HCT116 (cell line): ENCODE data around the gene SPTBN1. TPM values are rescaled to one million over a fixed set of nuclear protein-coding genes. Genes with fewer than 3 reads are reported as not detected.
A peak's percentile ranks its signal among the peaks of the same experiment; 100 is the strongest.

Experiments
- ATAC-seq: fragments of 200-7000 bp; cut with Tn5 transposase; 2 replicates; pipeline ENCODE4 v1.9.1; 2020; ENCODE audit warnings: mild to moderate bottlenecking, moderate library complexity
- BruUV-seq: library from RNA; stranded (reverse); fragments of 400-500 nt; replicated peaks from 2 replicates; lab custom pipeline; 2021; lab: Mats Ljungman, UMichigan
- CTCF ChIA-PET: fragments of 300-600 bp; sonication (Branson Sonifier 250); formaldehyde crosslinking; loops from one replicate; lab custom pipeline; 2021; ENCODE audit warnings: antibody characterized with exemption; lab: Charles Lee
- POLR2A ChIA-PET: fragments of 300-600, 350-600 bp; sonication (Branson Sonifier 250); formaldehyde crosslinking; loops from one replicate; lab custom pipeline; 2021; ENCODE audit warnings: antibody characterized with exemption; lab: Charles Lee
- RAD21 ChIA-PET, 2 experiments: fragments of 300-600 bp; sonication (Branson Sonifier 250); formaldehyde crosslinking; loops; one replicate each; lab custom pipeline; 2023; ENCODE audit warnings: low total read pairs in 2 of 2; ENCODE audit not compliant: uncharacterized antibody in 2 of 2, unreplicated experiment in 2 of 2, low non-redundant PET in 1 of 2; lab: Charles Lee
- DNase-seq: peaks from one replicate; pipeline ENCODE4 v3.0.0-alpha.2; 2010; ENCODE audit warnings: low read depth, low spot score
- H2AFZ ChIP-seq: fragments of 200-600 bp; shearing (Covaris generic), sonication (generic); 2 replicates; pipeline ENCODE4 v1.6.1; 2017; ENCODE audit warnings: low read depth, mixed run types, mixed read lengths, antibody characterized with exemption, low read length; ENCODE audit not compliant: poor library complexity, severe bottlenecking
- H3K27ac ChIP-seq: 2 replicates; pipeline ENCODE4 v1.5.1; 2012; ENCODE audit warnings: low read depth, low read length
- H3K27me3 ChIP-seq: fragments of 200-600 bp; sonication (generic); 2 replicates; pipeline ENCODE4 v1.6.1; 2016; ENCODE audit warnings: mixed run types, low read length, mixed read lengths; ENCODE audit not compliant: insufficient read depth
- H3K36me3 ChIP-seq, 2 experiments: fragments of 200-500 bp in 1 of 2; fragments of 200-600 bp in 1 of 2; sonication (Bioruptor generic) in 1 of 2; sonication (generic) in 1 of 2; 2 replicates each; pipeline versions ENCODE4 v1.5.1 to v1.6.1; 2014 to 2016; ENCODE audit warnings: low read length in 2 of 2, inconsistent platforms in 1 of 2, mixed read lengths in 1 of 2, mixed run types in 1 of 2; ENCODE audit not compliant: insufficient read depth in 2 of 2, control insufficient read depth in 1 of 2
- H3K4me1 ChIP-seq, 2 experiments: fragments of 200-600 bp in 1 of 2; sonication (generic) in 1 of 2; 2 replicates each; pipeline versions ENCODE4 v1.5.1 to v1.6.1; 2012 to 2017; ENCODE audit warnings: low read length in 2 of 2, inconsistent platforms in 1 of 2, mild to moderate bottlenecking in 1 of 2, mixed read lengths in 1 of 2, mixed run types in 1 of 2, moderate library complexity in 1 of 2; ENCODE audit not compliant: insufficient read depth in 2 of 2, control insufficient read depth in 1 of 2
- H3K4me2 ChIP-seq: fragments of 200-600 bp; sonication (generic); 2 replicates; pipeline ENCODE4 v1.6.1; 2017; ENCODE audit warnings: mixed run types, low read length, mixed read lengths
- H3K4me3 ChIP-seq, 2 experiments: fragments of 200-600 bp in 1 of 2; sonication (generic) in 1 of 2; replicated peaks in 1 of 2; 2 replicates each; pipeline ENCODE4 v1.5.1; 2011 to 2016; ENCODE audit warnings: low read length in 2 of 2, control low read depth in 1 of 2, low read depth in 1 of 2, mild to moderate bottlenecking in 1 of 2, mixed read lengths in 1 of 2, mixed run types in 1 of 2
- H3K79me2 ChIP-seq: fragments of 200-600 bp; sonication (generic); 2 replicates; pipeline ENCODE4 v1.6.1; 2017; ENCODE audit warnings: mild to moderate bottlenecking, mixed run types, low read length, moderate library complexity, mixed read lengths; ENCODE audit not compliant: insufficient read depth
- H3K9ac ChIP-seq: fragments of 200-600 bp; sonication (generic); 2 replicates; pipeline ENCODE4 v1.6.1; 2016; ENCODE audit warnings: low read length, mixed read lengths
- H3K9me2 ChIP-seq: fragments of 200-600 bp; sonication (generic), shearing (Covaris generic); 2 replicates; pipeline ENCODE4 v1.6.1; 2017; ENCODE audit warnings: mixed run types, mild to moderate bottlenecking, moderate library complexity; ENCODE audit not compliant: insufficient read depth
- H3K9me3 ChIP-seq, 2 experiments: fragments of 200-500 bp in 1 of 2; fragments of 200-600 bp in 1 of 2; sonication (Bioruptor generic) in 1 of 2; sonication (generic) in 1 of 2; 2 replicates each; pipeline ENCODE4 v1.6.1; 2014 to 2017; ENCODE audit warnings: low read length in 2 of 2, mixed read lengths in 2 of 2, inconsistent platforms in 1 of 2, low read depth in 1 of 2, mild to moderate bottlenecking in 1 of 2, mixed run types in 1 of 2, moderate library complexity in 1 of 2; ENCODE audit not compliant: control insufficient read depth in 1 of 2, insufficient read depth in 1 of 2
- H4K20me1 ChIP-seq: fragments of 200-600 bp; sonication (generic), shearing (Covaris generic); 2 replicates; pipeline ENCODE4 v1.6.1; 2017; ENCODE audit warnings: mixed run types, mild to moderate bottlenecking, moderate library complexity; ENCODE audit not compliant: insufficient read depth
- CEBPB ChIP-seq: IDR thresholded peaks from 2 replicates; pipeline ENCODE4 v1.6.1; 2012; ENCODE audit warnings: low read depth
- EGR1 ChIP-seq: IDR thresholded peaks from 2 replicates; pipeline ENCODE4 v1.6.1; 2012; ENCODE audit warnings: low read depth
- EZH2 ChIP-seq: fragments of 200-600 bp; sonication (generic); IDR thresholded peaks from 2 replicates; pipeline ENCODE4 v1.6.1; 2017; ENCODE audit warnings: antibody characterized with exemption, mixed run types
- FOSL1 ChIP-seq: IDR thresholded peaks from 2 replicates; pipeline ENCODE4 v1.6.1; 2012; ENCODE audit warnings: low read depth
- JUND ChIP-seq: IDR thresholded peaks from 2 replicates; pipeline ENCODE4 v1.6.1; 2012
- POLR2AphosphoS5 ChIP-seq: IDR thresholded peaks from 2 replicates; pipeline ENCODE4 v1.6.1; 2011; ENCODE audit warnings: mild to moderate bottlenecking, low read depth, low read length, moderate library complexity
- RAD21 ChIP-seq: IDR thresholded peaks from 2 replicates; pipeline ENCODE4 v1.6.1; 2012; ENCODE audit warnings: low read depth, mild to moderate bottlenecking
- SIN3A ChIP-seq: IDR thresholded peaks from 2 replicates; pipeline ENCODE4 v1.6.1; 2012; ENCODE audit warnings: low read depth
- SRF ChIP-seq: IDR thresholded peaks from 2 replicates; pipeline ENCODE4 v1.6.1; 2012; ENCODE audit warnings: low read depth
- TCF7L2 ChIP-seq: IDR thresholded peaks from 2 replicates; pipeline ENCODE4 v1.7.0; 2011; ENCODE audit warnings: borderline replicate concordance, inconsistent platforms; ENCODE audit not compliant: insufficient read depth, insufficient read length; ENCODE audit errors: extremely low read depth
- YY1 ChIP-seq: IDR thresholded peaks from 2 replicates; pipeline ENCODE4 v1.6.1; 2011; ENCODE audit warnings: low read length, low read depth, moderate library complexity, mild to moderate bottlenecking; ENCODE audit not compliant: insufficient replicate concordance; ENCODE audit errors: extremely low read depth
- ZNF274 ChIP-seq: fragments of 200-500 bp; sonication (Bioruptor generic); IDR thresholded peaks from 2 replicates; pipeline ENCODE4 v1.6.1; 2014; ENCODE audit warnings: mild to moderate bottlenecking, low read depth, low read length, inconsistent platforms
- intact Hi-C: fragments of 100-400 bp; cut with micrococcal nuclease; formaldehyde crosslinking; loops from 2 replicates; pipeline ENCODE4 v1.10.0; 2022
- total RNA-seq: library from RNA; stranded (reverse); gene quantifications from one replicate; pipeline ENCODE4 v1.2.1, GENCODE V29; 2021; ENCODE audit not compliant: unreplicated experiment
- TF ChIP-seq, protein P1 (sequence below): IDR thresholded peaks from 2 replicates; pipeline ENCODE4 v1.6.1; 2011; ENCODE audit warnings: mild to moderate bottlenecking, low read length, moderate library complexity; ENCODE audit not compliant: insufficient replicate concordance; ENCODE audit errors: extremely low read depth
- TF ChIP-seq, protein P2 (sequence below): IDR thresholded peaks from 2 replicates; pipeline ENCODE4 v1.6.1; 2012
- TF ChIP-seq, protein P3 (sequence below): IDR thresholded peaks from 2 replicates; pipeline ENCODE4 v1.6.1; 2012; ENCODE audit warnings: low read depth

SPTBN1 gene
- total RNA-seq, 1 experiment from 2014 or later: 84.4 TPM

DNA sequence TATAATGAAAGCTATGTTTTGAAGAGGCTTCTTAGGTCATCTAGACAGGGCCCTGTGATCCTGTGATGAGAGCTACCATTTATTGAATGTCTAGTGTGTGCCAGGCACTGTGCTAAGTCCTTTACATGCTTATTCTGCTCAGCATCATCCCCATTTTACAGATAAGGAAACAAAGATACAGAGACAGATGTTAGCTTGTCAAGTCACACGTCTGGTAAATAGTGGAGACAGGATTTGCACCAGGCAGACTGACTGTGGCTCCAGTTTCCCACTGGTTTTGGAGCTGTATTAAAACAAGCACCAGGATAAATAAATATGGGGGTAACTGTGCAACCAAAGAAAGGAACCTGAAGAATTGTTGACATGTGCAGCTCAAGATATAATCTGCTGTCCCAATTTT lies 248.1 kb downstream of the SPTBN1 start:
- TF ChIP-seq EGR1 (no peak), ZNF274 (no peak), TCF7L2 (no peak), SRF (no peak), FOSL1 (no peak), EZH2 (no peak), CEBPB (no peak), SIN3A (no peak), YY1 (no peak), RAD21 (no peak), POLR2AphosphoS5 (no peak), JUND (no peak)
- TF ChIP-seq, protein P1, sequence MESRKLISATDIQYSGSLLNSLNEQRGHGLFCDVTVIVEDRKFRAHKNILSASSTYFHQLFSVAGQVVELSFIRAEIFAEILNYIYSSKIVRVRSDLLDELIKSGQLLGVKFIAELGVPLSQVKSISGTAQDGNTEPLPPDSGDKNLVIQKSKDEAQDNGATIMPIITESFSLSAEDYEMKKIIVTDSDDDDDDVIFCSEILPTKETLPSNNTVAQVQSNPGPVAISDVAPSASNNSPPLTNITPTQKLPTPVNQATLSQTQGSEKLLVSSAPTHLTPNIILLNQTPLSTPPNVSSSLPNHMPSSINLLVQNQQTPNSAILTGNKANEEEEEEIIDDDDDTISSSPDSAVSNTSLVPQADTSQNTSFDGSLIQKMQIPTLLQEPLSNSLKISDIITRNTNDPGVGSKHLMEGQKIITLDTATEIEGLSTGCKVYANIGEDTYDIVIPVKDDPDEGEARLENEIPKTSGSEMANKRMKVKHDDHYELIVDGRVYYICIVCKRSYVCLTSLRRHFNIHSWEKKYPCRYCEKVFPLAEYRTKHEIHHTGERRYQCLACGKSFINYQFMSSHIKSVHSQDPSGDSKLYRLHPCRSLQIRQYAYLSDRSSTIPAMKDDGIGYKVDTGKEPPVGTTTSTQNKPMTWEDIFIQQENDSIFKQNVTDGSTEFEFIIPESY: no peak
- TF ChIP-seq, protein P2, sequence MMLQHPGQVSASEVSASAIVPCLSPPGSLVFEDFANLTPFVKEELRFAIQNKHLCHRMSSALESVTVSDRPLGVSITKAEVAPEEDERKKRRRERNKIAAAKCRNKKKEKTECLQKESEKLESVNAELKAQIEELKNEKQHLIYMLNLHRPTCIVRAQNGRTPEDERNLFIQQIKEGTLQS: no peak
- TF ChIP-seq, protein P3, sequence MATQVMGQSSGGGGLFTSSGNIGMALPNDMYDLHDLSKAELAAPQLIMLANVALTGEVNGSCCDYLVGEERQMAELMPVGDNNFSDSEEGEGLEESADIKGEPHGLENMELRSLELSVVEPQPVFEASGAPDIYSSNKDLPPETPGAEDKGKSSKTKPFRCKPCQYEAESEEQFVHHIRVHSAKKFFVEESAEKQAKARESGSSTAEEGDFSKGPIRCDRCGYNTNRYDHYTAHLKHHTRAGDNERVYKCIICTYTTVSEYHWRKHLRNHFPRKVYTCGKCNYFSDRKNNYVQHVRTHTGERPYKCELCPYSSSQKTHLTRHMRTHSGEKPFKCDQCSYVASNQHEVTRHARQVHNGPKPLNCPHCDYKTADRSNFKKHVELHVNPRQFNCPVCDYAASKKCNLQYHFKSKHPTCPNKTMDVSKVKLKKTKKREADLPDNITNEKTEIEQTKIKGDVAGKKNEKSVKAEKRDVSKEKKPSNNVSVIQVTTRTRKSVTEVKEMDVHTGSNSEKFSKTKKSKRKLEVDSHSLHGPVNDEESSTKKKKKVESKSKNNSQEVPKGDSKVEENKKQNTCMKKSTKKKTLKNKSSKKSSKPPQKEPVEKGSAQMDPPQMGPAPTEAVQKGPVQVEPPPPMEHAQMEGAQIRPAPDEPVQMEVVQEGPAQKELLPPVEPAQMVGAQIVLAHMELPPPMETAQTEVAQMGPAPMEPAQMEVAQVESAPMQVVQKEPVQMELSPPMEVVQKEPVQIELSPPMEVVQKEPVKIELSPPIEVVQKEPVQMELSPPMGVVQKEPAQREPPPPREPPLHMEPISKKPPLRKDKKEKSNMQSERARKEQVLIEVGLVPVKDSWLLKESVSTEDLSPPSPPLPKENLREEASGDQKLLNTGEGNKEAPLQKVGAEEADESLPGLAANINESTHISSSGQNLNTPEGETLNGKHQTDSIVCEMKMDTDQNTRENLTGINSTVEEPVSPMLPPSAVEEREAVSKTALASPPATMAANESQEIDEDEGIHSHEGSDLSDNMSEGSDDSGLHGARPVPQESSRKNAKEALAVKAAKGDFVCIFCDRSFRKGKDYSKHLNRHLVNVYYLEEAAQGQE: no peak
- TF ChIP-seq, all 23 proteins: peak for 0
- RAD21 ChIA-PET: interaction anchor here (0.7 to 1.6 kb wide), 6 partner anchors 39 to 651 kb away, joined by 3 to 9 read pairs (median 3); no protein-coding TSS in a partner anchor
- Histone ChIP-seq H3K4me3 (no peak overlapping the region), H3K27me3 (no peaks in the 10 kb centered on the region), H3K79me2 (no peaks in the 10 kb centered on the region), H3K4me2 (no peak overlapping the region), H3K27ac (no peak overlapping the region), H3K9me2 (no peaks in the 10 kb centered on the region), H2AFZ (peak overlapping the region; percentile 82), H3K36me3 (no peaks in the 10 kb centered on the region), H3K9ac (no peak overlapping the region), H3K9me3 (no peaks in the 10 kb centered on the region), H4K20me1 (no peaks in the 10 kb centered on the region), H3K4me1 (no peaks in the 10 kb centered on the region)
- DNase-seq: no peak
- BruUV-seq: no TSS peak
- ATAC-seq: 0 out of 2 replicates have a peak, but pooled peaks have one; percentile 17
- POLR2A ChIA-PET: interaction anchor here (1.3 kb wide), 1 partner anchor 39 kb away, joined by 6 read pairs; no protein-coding TSS in a partner anchor
- intact Hi-C loops: loop anchor here (1.0 kb wide), 4 partner anchors 39 to 597 kb away; no protein-coding TSS in a partner anchor
- CTCF ChIA-PET: interaction anchor here (0.8 to 2.7 kb wide), 23 partner anchors 8 to 1281 kb away, joined by 3 to 58 read pairs (median 4); partner anchors contain the start of gene ACYP2
